Tibial nerve (tissue), 3 donors: Measurements from ENCODE around the gene SLC24A3.

ENCODE experiments used
- POLR2A ChIP-seq, 2 donors: fragments of 450-650 bp; IDR thresholded peaks; one replicate each; pipeline ENCODE4 v1.6.1; 2017; ENCODE audit warnings: antibody characterized with exemption in 2 of 2, mild to moderate bottlenecking in 2 of 2, moderate library complexity in 2 of 2
- TF ChIP-seq, protein P1 (sequence below), 5 experiments: fragments of 200-600 bp in 3 of 5; fragments of 450-650 bp in 2 of 5; sonication (generic) in 3 of 5; IDR thresholded peaks; one replicate each; pipeline ENCODE4 v1.5.1; 2016 to 2019; ENCODE audit warnings: antibody characterized with exemption in 5 of 5, mild to moderate bottlenecking in 3 of 5, moderate library complexity in 2 of 5

GRCh38 chr20:19370076-19371075 is 157.9 kb downstream of the SLC24A3 start:
- TF ChIP-seq, protein P1, sequence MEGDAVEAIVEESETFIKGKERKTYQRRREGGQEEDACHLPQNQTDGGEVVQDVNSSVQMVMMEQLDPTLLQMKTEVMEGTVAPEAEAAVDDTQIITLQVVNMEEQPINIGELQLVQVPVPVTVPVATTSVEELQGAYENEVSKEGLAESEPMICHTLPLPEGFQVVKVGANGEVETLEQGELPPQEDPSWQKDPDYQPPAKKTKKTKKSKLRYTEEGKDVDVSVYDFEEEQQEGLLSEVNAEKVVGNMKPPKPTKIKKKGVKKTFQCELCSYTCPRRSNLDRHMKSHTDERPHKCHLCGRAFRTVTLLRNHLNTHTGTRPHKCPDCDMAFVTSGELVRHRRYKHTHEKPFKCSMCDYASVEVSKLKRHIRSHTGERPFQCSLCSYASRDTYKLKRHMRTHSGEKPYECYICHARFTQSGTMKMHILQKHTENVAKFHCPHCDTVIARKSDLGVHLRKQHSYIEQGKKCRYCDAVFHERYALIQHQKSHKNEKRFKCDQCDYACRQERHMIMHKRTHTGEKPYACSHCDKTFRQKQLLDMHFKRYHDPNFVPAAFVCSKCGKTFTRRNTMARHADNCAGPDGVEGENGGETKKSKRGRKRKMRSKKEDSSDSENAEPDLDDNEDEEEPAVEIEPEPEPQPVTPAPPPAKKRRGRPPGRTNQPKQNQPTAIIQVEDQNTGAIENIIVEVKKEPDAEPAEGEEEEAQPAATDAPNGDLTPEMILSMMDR (IDR thresholded peaks at IDR 0.05) = no peak
- TF ChIP-seq POLR2A (IDR thresholded peaks at IDR 0.05) = no peak
